AG04449 (cell line): ENCODE measurements around the gene LRCH4.

ENCODE experiments used
- CTCF ChIA-PET: fragments of 350-600 bp; formaldehyde crosslinking; extraction: SDS; loops from one replicate; lab custom pipeline; 2021; ENCODE audit warnings: antibody characterized with exemption; lab: Yijun Ruan, JAX
- POLR2A ChIA-PET: fragments of 400-600, 350-600 bp; formaldehyde crosslinking; extraction: SDS; loops from one replicate; lab custom pipeline; 2020; ENCODE audit warnings: antibody characterized with exemption, inconsistent platforms; lab: Yijun Ruan, JAX
- DNase-seq: peaks from one replicate; pipeline ENCODE4 v3.0.0-alpha.2; 2010; ENCODE audit warnings: low read depth, low spot score
- H3K4me3 ChIP-seq: 2 replicates; pipeline ENCODE4 v1.5.1; 2011; ENCODE audit warnings: low read depth, mild to moderate bottlenecking, control low read depth, low read length
- TF ChIP-seq, protein P1 (sequence below): IDR thresholded peaks from one replicate; pipeline ENCODE4 v1.5.1; 2011; ENCODE audit warnings: mild to moderate bottlenecking, moderate library complexity, low read length, control low read depth, inconsistent platforms; ENCODE audit not compliant: insufficient read depth; ENCODE audit errors: missing control alignments

Gene LRCH4, protein sequence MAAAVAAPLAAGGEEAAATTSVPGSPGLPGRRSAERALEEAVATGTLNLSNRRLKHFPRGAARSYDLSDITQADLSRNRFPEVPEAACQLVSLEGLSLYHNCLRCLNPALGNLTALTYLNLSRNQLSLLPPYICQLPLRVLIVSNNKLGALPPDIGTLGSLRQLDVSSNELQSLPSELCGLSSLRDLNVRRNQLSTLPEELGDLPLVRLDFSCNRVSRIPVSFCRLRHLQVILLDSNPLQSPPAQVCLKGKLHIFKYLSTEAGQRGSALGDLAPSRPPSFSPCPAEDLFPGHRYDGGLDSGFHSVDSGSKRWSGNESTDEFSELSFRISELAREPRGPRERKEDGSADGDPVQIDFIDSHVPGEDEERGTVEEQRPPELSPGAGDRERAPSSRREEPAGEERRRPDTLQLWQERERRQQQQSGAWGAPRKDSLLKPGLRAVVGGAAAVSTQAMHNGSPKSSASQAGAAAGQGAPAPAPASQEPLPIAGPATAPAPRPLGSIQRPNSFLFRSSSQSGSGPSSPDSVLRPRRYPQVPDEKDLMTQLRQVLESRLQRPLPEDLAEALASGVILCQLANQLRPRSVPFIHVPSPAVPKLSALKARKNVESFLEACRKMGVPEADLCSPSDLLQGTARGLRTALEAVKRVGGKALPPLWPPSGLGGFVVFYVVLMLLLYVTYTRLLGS

GRCh38 chr7:100585511-100586265, at the start of gene LRCH4:
Gene LRCH4, minus strand, starts transcription at chr7:100586129. Its CDS starts 29 bp downstream, at chr7:100586100.
- DNase-seq: no peak
- TF ChIP-seq, protein P1, sequence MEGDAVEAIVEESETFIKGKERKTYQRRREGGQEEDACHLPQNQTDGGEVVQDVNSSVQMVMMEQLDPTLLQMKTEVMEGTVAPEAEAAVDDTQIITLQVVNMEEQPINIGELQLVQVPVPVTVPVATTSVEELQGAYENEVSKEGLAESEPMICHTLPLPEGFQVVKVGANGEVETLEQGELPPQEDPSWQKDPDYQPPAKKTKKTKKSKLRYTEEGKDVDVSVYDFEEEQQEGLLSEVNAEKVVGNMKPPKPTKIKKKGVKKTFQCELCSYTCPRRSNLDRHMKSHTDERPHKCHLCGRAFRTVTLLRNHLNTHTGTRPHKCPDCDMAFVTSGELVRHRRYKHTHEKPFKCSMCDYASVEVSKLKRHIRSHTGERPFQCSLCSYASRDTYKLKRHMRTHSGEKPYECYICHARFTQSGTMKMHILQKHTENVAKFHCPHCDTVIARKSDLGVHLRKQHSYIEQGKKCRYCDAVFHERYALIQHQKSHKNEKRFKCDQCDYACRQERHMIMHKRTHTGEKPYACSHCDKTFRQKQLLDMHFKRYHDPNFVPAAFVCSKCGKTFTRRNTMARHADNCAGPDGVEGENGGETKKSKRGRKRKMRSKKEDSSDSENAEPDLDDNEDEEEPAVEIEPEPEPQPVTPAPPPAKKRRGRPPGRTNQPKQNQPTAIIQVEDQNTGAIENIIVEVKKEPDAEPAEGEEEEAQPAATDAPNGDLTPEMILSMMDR: no peak
- H3K4me3 ChIP-seq: peak within 1 kb of the TSS; percentile 92
- CTCF ChIA-PET: interaction anchor here (0.6 to 13.2 kb wide), 21 partner anchors 10 to 155 kb away, joined by 3 to 138 read pairs (median 6); partner anchors contain the start of genes MOSPD3, PCOLCE and POP7
- POLR2A ChIA-PET: interaction anchor here (0.6 to 3.8 kb wide), 28 partner anchors 8 to 300 kb away, joined by 3 to 48 read pairs (median 5); partner anchors contain the start of genes GIGYF1, GNB2, MEPCE and PCOLCE

DNA sequence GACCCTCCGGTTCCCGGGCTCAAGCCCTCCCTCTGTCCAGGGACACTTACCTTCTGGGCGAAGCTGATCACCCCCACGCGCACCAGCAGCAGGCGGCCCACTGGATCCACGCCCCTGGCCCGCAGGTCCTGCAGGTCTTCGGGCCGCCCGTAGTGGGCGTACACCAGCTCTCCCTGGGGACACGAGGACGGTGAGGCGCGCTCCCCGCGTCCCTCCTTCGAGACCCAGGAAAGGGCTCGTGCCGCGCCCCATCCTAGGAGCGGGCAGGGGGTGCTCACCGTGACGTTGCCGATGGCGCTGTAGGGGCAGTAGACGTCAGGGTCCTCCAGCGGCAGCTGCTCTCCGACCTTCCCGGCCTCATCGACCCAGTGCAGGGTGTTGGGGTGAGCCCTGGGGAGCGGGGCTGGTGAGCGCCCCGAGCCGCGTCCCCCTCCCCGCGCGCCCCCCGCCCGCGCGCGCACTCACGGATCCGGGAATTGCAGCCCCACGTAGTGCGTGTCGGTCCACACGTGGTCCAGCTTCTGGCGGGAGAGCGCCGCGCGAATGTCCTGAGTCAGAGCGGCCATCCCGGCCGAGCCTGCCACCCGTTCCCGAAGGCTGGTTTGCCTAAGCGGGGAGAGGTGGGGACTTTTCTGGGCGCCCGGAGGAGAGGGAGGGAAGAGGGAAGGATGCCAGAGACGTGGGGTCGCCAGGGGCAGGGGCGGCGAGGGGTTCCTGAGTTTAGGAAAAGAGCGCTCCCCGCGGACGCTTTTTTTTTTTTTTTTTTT, 47.2 kb upstream of the LRCH4 start:
- TF ChIP-seq, protein P1: peak; percentile 45
- ChIA-PET POLR2A (interaction anchor here (0.6 to 0.8 kb wide), 2 partner anchors 15 to 30 kb away, joined by 3 read pairs; no protein-coding TSS in a partner anchor), CTCF (interaction anchor here (0.9 to 1.4 kb wide), 11 partner anchors 13 to 164 kb away, joined by 3 to 8 read pairs (median 3); partner anchors contain the start of genes FBXO24 and GNB2)
- DNase-seq: no peak
- H3K4me3 ChIP-seq: peak overlapping the region; percentile 53

DNA sequence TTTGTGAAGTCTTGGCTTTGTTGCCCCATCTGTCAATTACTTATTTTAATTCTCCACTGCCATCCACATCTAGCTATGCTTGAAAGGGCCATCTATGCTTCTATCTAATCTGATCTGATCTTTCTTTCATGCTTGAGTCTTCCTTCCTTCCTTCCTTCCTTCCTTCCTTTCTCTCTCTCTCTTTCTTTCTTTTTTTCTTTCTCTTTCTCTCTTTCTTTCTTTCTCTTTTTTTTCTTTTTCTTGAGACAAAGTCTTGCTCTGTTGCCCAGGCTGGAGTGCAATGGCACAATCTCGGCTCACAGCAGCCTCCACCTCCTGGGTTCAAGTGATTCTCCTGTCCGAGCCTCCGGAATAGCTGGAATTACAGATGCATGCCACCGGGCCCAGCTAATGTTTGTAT, 44.1 kb upstream of the LRCH4 start:
- H3K4me3 ChIP-seq: no peak overlapping the region
- CTCF ChIA-PET: interaction anchor here (0.8 to 2.3 kb wide), 5 partner anchors 10 to 148 kb away, joined by 3 to 7 read pairs (median 7); no protein-coding TSS in a partner anchor
- DNase-seq: no peak
- POLR2A ChIA-PET: no interaction called here
- TF ChIP-seq, protein P1: no peak

- H3K4me3 ChIP-seq: no peak overlapping the region
- ChIA-PET POLR2A (no interaction called here), CTCF (interaction anchor here (0.6 to 2.3 kb wide), 6 partner anchors 9 to 147 kb away, joined by 3 to 7 read pairs (median 5); no protein-coding TSS in a partner anchor)
- no peak for DNase-seq
- TF ChIP-seq, protein P1: peak; percentile 39
Measured at GRCh38 chr7:100629117-100629716, 43.3 kb upstream of the LRCH4 start.

- no peak overlapping the region for H3K4me3 ChIP-seq
- no peak for DNase-seq
- TF ChIP-seq, protein P1: no peak
- CTCF ChIA-PET: interaction anchor here (1.1 kb wide), 1 partner anchor 66 kb away, joined by 4 read pairs; no protein-coding TSS in a partner anchor
- POLR2A ChIA-PET: no interaction called here
Measured at GRCh38 chr7:100627238-100627549, 41.3 kb upstream of the LRCH4 start.
